PC-9 (cell line): Measurements from ENCODE around the gene FAM47A. TPM values are rescaled to one million over a fixed set of nuclear protein-coding genes. Genes with fewer than 3 reads are reported as not detected.

Experiments used
- BruUV-seq: library from RNA; stranded (reverse); fragments of 400-500 nt; replicated peaks from 2 replicates; lab custom pipeline; 2021; lab: Mats Ljungman, UMichigan
- CTCF ChIA-PET: fragments of 300-600 bp; sonication (Branson Sonifier 250); formaldehyde crosslinking; loops from one replicate; lab custom pipeline; 2022; ENCODE audit warnings: antibody characterized with exemption; lab: Charles Lee
- POLR2A ChIA-PET: fragments of 300-600 bp; sonication (Branson Sonifier 250); formaldehyde crosslinking; loops from one replicate; lab custom pipeline; 2022; ENCODE audit warnings: antibody characterized with exemption; ENCODE audit not compliant: unreplicated experiment; lab: Charles Lee
- DNase-seq, 2 experiments: peaks; one replicate each; pipeline versions ENCODE4 v3.0.0 to v3.0.0-alpha.2; 2015 to 2022; ENCODE audit warnings: mixed read lengths in 1 of 2
- H2AFZ ChIP-seq: fragments of 200-600 bp; sonication (generic); 2 replicates; pipeline ENCODE4 v1.8.1; 2017; ENCODE audit warnings: antibody characterized with exemption
- H3F3A ChIP-seq: fragments of 200-600 bp; sonication (generic); 2 replicates; pipeline ENCODE4 v1.8.1; 2017; ENCODE audit warnings: antibody characterized with exemption, mild to moderate bottlenecking, low read depth; ENCODE audit not compliant: insufficient read depth
- H3K27ac ChIP-seq: fragments of 200-600 bp; sonication (generic); 2 replicates; pipeline ENCODE4 v1.6.1; 2016; ENCODE audit warnings: mixed run types
- H3K27me3 ChIP-seq: fragments of 200-600 bp; sonication (generic); 2 replicates; pipeline ENCODE4 v1.6.1; 2016; ENCODE audit warnings: low read depth, mixed run types; ENCODE audit not compliant: insufficient read depth
- H3K36me3 ChIP-seq: fragments of 200-600 bp; sonication (generic); 2 replicates; pipeline ENCODE4 v1.6.1; 2016; ENCODE audit warnings: low read depth, mixed run types
- H3K4me1 ChIP-seq: fragments of 200-600 bp; sonication (generic); replicated peaks from 2 replicates; pipeline ENCODE4 v1.6.1; 2016; ENCODE audit warnings: mixed run types; ENCODE audit not compliant: insufficient read depth
- H3K4me2 ChIP-seq: fragments of 200-600 bp; sonication (generic); 2 replicates; pipeline ENCODE4 v1.6.1; 2017; ENCODE audit warnings: mixed run types
- H3K4me3 ChIP-seq: fragments of 200-600 bp; sonication (generic); 2 replicates; pipeline ENCODE4 v1.6.1; 2016; ENCODE audit warnings: mixed run types
- H3K79me2 ChIP-seq: fragments of 200-600 bp; sonication (generic); 2 replicates; pipeline ENCODE4 v1.6.1; 2017; ENCODE audit warnings: low read depth, mixed run types
- H3K9me2 ChIP-seq: fragments of 200-600 bp; sonication (generic); 2 replicates; pipeline ENCODE4 v1.8.1; 2017; ENCODE audit warnings: mild to moderate bottlenecking; ENCODE audit not compliant: insufficient read depth
- H3K9me3 ChIP-seq: fragments of 200-600 bp; sonication (generic); 2 replicates; pipeline ENCODE4 v1.8.1; 2016; ENCODE audit warnings: low read depth; ENCODE audit not compliant: insufficient read depth
- H4K20me1 ChIP-seq: fragments of 200-600 bp; sonication (generic); 2 replicates; pipeline ENCODE4 v1.8.1; 2017; ENCODE audit not compliant: insufficient read depth
- CTCF ChIP-seq: fragments of 200-600 bp; sonication (generic); conservative IDR thresholded peaks from 2 replicates; pipeline ENCODE4 v1.6.1; 2017; ENCODE audit warnings: mixed run types, antibody characterized with exemption, mild to moderate bottlenecking, moderate library complexity
- EZH2 ChIP-seq: fragments of 200-600 bp; sonication (generic); IDR thresholded peaks from 2 replicates; pipeline ENCODE4 v1.8.0; 2017; ENCODE audit warnings: antibody characterized with exemption, low read depth
- intact Hi-C: fragments of 100-400 bp; cut with micrococcal nuclease; formaldehyde crosslinking; loops from one replicate; pipeline ENCODE4 v1.10.0; 2022; ENCODE audit not compliant: unreplicated experiment
- total RNA-seq: library from RNA; stranded (reverse); gene quantifications from 2 replicates; pipeline ENCODE4 v1.2.3, GENCODE V29; 2021

FAM47A gene
- total RNA-seq, 1 experiment from 2014 or later: not detected

DNA sequence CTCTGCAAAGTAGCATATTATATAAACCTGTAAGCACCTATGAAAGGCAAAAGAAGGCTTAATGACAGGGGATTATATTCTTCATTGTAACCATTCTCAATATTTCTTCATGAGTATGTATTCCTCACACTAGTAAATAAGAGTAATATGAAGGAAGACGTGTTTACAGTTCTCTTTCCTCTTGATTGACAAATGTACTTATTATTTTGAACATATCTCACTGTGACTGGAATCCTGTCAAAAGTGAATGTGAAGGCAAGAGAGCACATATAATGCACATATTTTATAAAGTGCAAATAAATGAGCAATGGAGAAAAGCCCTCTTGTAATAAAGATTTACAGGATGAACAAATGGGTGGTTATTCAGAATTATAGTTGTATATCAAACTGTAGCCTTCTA, 19.7 kb downstream of the FAM47A start:
- Histone ChIP-seq H3K9me3 (no peaks in the 10 kb centered on the region), H3K4me2 (no peak overlapping the region), H3F3A (no peaks in the 10 kb centered on the region), H2AFZ (no peak overlapping the region), H3K36me3 (no peaks in the 10 kb centered on the region), H4K20me1 (no peaks in the 10 kb centered on the region), H3K9me2 (no peaks in the 10 kb centered on the region; the same call in 1 of the 2 replicates), H3K4me1 (no peaks in the 10 kb centered on the region), H3K79me2 (no peaks in the 10 kb centered on the region), H3K27me3 (no peaks in the 10 kb centered on the region), H3K27ac (no peak overlapping the region), H3K4me3 (no peak overlapping the region)
- POLR2A ChIA-PET: no interaction called here
- TF ChIP-seq EZH2: no peak
- no peak for TF ChIP-seq CTCF
- no peak for DNase-seq
- BruUV-seq: no TSS peak
- intact Hi-C loops: no loop called here
- CTCF ChIA-PET: no interaction called here
